Measurements from ENCODE around the gene LCN2. TPM values are rescaled to one million over a fixed set of nuclear protein-coding genes. Genes with fewer than 3 reads are reported as not detected.
A peak's percentile ranks its signal among the peaks of the same experiment; 100 is the strongest.

Gene LCN2
- total RNA-seq, 1 experiment from 2014 or later: 1.0 TPM

- in situ Hi-C loops (cut with HindIII; ENCODE audit: low pct_unique_long_range_greater_than_20kb, low sequenced_read_pairs) (no loop called here), intact Hi-C loops (cut with micrococcal nuclease; ENCODE audit: unreplicated experiment) (no loop called here)
- no peak overlapping the region for H3K27ac ChIP-seq (ENCODE audit: low read length)
- no peaks in the 10 kb centered on the region for H3K27me3 ChIP-seq (ENCODE audit: control insufficient read depth, insufficient read depth, low read length)
- no peaks in the 10 kb centered on the region for H3K4me1 ChIP-seq (ENCODE audit: control insufficient read depth, insufficient read depth, low read length)
- no peaks in the 10 kb centered on the region for H3K9me3 ChIP-seq (ENCODE audit: control insufficient read depth, insufficient read depth, low read depth, low read length)
- CTCF ChIA-PET: no interaction called here
- no peak overlapping the region for H3K4me3 ChIP-seq (ENCODE audit: low read depth in 2 of 2, low read length in 2 of 2)
- DNase-seq (ENCODE audit: low read depth, low spot score): no peak
- BruUV-seq (replicated peaks): TSS peak; percentile 64
- POLR2A ChIA-PET: no interaction called here
- TF ChIP-seq TCF7L2 (IDR thresholded peaks at IDR 0.05; ENCODE audit: low read depth, low read length): no peak
- no peak for TF ChIP-seq CTCF (IDR thresholded peaks at IDR 0.05)
- no peak for TF ChIP-seq SIN3A (IDR thresholded peaks at IDR 0.05; ENCODE audit: borderline replicate concordance, insufficient read depth, low read depth, low read length)
- TF ChIP-seq POLR2AphosphoS5 (IDR thresholded peaks at IDR 0.05; ENCODE audit: low read depth, low read length): no peak
- TF ChIP-seq REST (IDR thresholded peaks at IDR 0.05; ENCODE audit: insufficient read depth in 1 of 2, low read depth in 2 of 2, low read length in 1 of 2): no peak
- no peak for ATAC-seq
- H3K36me3 ChIP-seq (ENCODE audit: control insufficient read depth, insufficient read depth, low read length): no peaks in the 10 kb centered on the region
Measured at GRCh38 chr9:128108269-128109049, 40.8 kb upstream of the LCN2 start.

- CTCF ChIA-PET: no interaction called here
- ATAC-seq: no peak
Measured at GRCh38 chr9:128109050-128109709, 40.1 kb upstream of the LCN2 start.

More at GRCh38 chr9:128109050-128109709, 40.1 kb upstream of the LCN2 start:
- no peaks in the 10 kb centered on the region for H3K27me3 ChIP-seq (ENCODE audit: control insufficient read depth, insufficient read depth, low read length)
- in situ Hi-C loops (cut with HindIII; ENCODE audit: low pct_unique_long_range_greater_than_20kb, low sequenced_read_pairs) (no loop called here), intact Hi-C loops (cut with micrococcal nuclease; ENCODE audit: unreplicated experiment) (no loop called here)
- POLR2A ChIA-PET: interaction anchor here (0.6 kb wide), 1 partner anchor 31 kb away, joined by 7 read pairs; no protein-coding TSS in a partner anchor
- H3K36me3 ChIP-seq (ENCODE audit: control insufficient read depth, insufficient read depth, low read length): no peaks in the 10 kb centered on the region
- H3K4me1 ChIP-seq (ENCODE audit: control insufficient read depth, insufficient read depth, low read length): no peaks in the 10 kb centered on the region
- DNase-seq (ENCODE audit: low read depth, low spot score): no peak
- no peak overlapping the region for H3K4me3 ChIP-seq (ENCODE audit: low read depth in 2 of 2, low read length in 2 of 2)
- no peaks in the 10 kb centered on the region for H3K9me3 ChIP-seq (ENCODE audit: control insufficient read depth, insufficient read depth, low read depth, low read length)
- H3K27ac ChIP-seq (ENCODE audit: low read length): no peak overlapping the region
- BruUV-seq (replicated peaks): no TSS peak
- TF ChIP-seq CTCF (IDR thresholded peaks at IDR 0.05) (no peak), POLR2AphosphoS5 (IDR thresholded peaks at IDR 0.05; ENCODE audit: low read depth, low read length) (no peak), TCF7L2 (IDR thresholded peaks at IDR 0.05; ENCODE audit: low read depth, low read length) (no peak), SIN3A (IDR thresholded peaks at IDR 0.05; ENCODE audit: borderline replicate concordance, insufficient read depth, low read depth, low read length) (no peak), REST (IDR thresholded peaks at IDR 0.05; ENCODE audit: insufficient read depth in 1 of 2, low read depth in 2 of 2, low read length in 1 of 2) (no peak)

Data from Panc1 (cell line).